Brain pericyte (primary cell): ENCODE measurements around the gene PRR23A.
"Not testable (repeated sequence)": the region's sequence is repeated elsewhere in the genome, so short reads cannot be mapped to it uniquely, and the experiment has no call there.

Experiments used
- DNase-seq: peaks from one replicate; pipeline ENCODE4 v3.0.0-alpha.2; 2012; ENCODE audit warnings: low read depth, low spot score

Gene PRR23A

GRCh38 chr3:139006051-139006716 is at the start of gene PRR23A:
PRR23A (minus strand) TSS chr3:139006268; CDS start chr3:139006268, 0 bp downstream.
- no peak for DNase-seq

GRCh38 chr3:139052802-139053600 is 46.9 kb upstream of the PRR23A start:
- no peak for DNase-seq

- DNase-seq, result no peak
These were observed 38.5 kb upstream of the PRR23A start, which contains the start of gene PRR23C for GRCh38 chr3:139044366-139045210. PRR23C (minus strand) TSS chr3:139044892; CDS start chr3:139044620, 272 bp downstream.

GRCh38 chr3:139043554-139044365 is 37.7 kb upstream of the PRR23A start:
- no peak for DNase-seq

- no peak for DNase-seq
These were observed 31.4 kb upstream of the PRR23A start for GRCh38 chr3:139037478-139037877.

GRCh38 chr3:139032326-139033002 is 26.4 kb upstream of the PRR23A start:
- DNase-seq, result no peak

GRCh38 chr3:139030576-139030975 is 24.5 kb upstream of the PRR23A start:
- DNase-seq, result not testable (repeated sequence)

- DNase-seq, result no peak
These were observed 18.9 kb upstream of the PRR23A start for GRCh38 chr3:139024968-139025367.

- no peak for DNase-seq
These were observed 14.8 kb upstream of the PRR23A start, which contains the start of gene PRR23B for GRCh38 chr3:139020868-139021234. PRR23B (minus strand) TSS chr3:139020926; CDS start chr3:139020661, 265 bp downstream.

GRCh38 chr3:139020036-139020867 is 14.2 kb upstream of the PRR23A start:
- DNase-seq, result no peak

- DNase-seq, result no peak
These were observed 10.5 kb upstream of the PRR23A start for GRCh38 chr3:139016430-139017048.

- DNase-seq, result no peak
These were observed 593 bp downstream of the PRR23A start for GRCh38 chr3:139005356-139005993.

- DNase-seq, result no peak
These were observed 10.4 kb downstream of the PRR23A start for GRCh38 chr3:138995706-138996105.

- DNase-seq, result no peak
These were observed 18.9 kb downstream of the PRR23A start for GRCh38 chr3:138987181-138987580.

GRCh38 chr3:138985932-138986331 is 20.1 kb downstream of the PRR23A start:
- no peak for DNase-seq

- no peak for DNase-seq
These were observed 21.3 kb downstream of the PRR23A start for GRCh38 chr3:138984816-138985215.

- no peak for DNase-seq
These were observed 30.0 kb downstream of the PRR23A start for GRCh38 chr3:138976047-138976446.

GRCh38 chr3:138975351-138975750 is 30.7 kb downstream of the PRR23A start:
- DNase-seq, result no peak

GRCh38 chr3:138974462-138974861 is 31.6 kb downstream of the PRR23A start:
- no peak for DNase-seq
